ENCODE data around the gene CDKN1A.

Gene CDKN1A

DNA sequence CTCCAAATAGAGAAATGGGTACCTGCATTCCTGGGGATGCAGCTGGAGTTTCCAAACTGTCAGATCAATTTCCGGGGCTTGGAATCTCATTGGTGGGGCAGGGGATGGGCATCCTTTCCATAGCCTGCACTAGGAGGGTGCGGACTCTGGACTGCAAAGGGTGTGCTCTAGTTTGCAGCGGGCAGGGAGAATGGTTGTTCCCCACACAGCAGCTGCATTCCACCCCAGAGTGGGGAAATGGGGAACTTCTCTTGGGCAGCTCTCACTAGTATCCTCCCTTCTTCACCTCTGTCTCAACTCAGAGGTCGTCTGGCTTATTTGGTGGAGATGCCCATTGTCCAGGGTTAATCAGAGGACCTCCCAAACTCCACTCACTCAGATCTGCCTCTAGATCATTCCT, 34.5 kb upstream of the CDKN1A start:
- no peaks in the 10 kb centered on the region for H3K27me3 ChIP-seq (ENCODE audit: insufficient read depth, poor library complexity, severe bottlenecking)
- DNase-seq (ENCODE audit: low read depth in 1 of 2, low spot score in 1 of 2) = peak in 1 of 2 experiments; percentile 50
- TF ChIP-seq SPI1 (IDR thresholded peaks at IDR 0.05; ENCODE audit: borderline replicate concordance, low read depth) = peak; percentile 38; the same call in 1 of the 2 replicates
- no peak for TF ChIP-seq REST (IDR thresholded peaks at IDR 0.05; ENCODE audit: insufficient replicate concordance, low read depth)
- H3K27ac ChIP-seq (replicated peaks) = no peak overlapping the region
- H3K4me3 ChIP-seq (replicated peaks; ENCODE audit: insufficient read depth, low read length) = no peak overlapping the region

DNA sequence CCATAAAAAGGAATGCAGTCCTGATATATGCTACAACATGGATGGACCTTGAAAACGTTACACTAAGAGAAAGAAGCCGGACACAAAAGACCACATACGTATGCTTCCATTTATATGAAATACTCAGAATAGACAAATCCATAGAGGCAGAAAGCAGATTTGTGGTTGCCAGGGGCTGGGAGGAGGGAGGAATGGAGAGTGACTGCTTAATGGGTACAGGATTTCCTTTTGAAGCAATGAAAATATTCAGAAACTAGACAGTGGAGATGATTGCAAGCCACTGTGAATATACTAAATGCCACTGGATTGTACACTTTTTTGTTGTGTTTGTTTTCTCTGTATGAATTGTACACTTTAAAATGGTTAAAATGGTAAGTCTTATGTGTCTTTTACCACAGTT, 29.4 kb upstream of the CDKN1A start:
- Histone ChIP-seq H3K27ac (replicated peaks) (no peak overlapping the region), H3K4me3 (replicated peaks; ENCODE audit: insufficient read depth, low read length) (no peak overlapping the region), H3K27me3 (ENCODE audit: insufficient read depth, poor library complexity, severe bottlenecking) (no peaks in the 10 kb centered on the region)
- DNase-seq (ENCODE audit: low read depth in 1 of 2, low spot score in 1 of 2) = no peak
- no peak for TF ChIP-seq POLR2AphosphoS5 (IDR thresholded peaks at IDR 0.05; ENCODE audit: low read depth)
- no peak for TF ChIP-seq SPI1 (IDR thresholded peaks at IDR 0.05; ENCODE audit: borderline replicate concordance, low read depth)
- no peak for TF ChIP-seq GABPA (IDR thresholded peaks at IDR 0.05; ENCODE audit: low read depth)
- no peak for TF ChIP-seq REST (IDR thresholded peaks at IDR 0.05; ENCODE audit: insufficient replicate concordance, low read depth)
- TF ChIP-seq, protein P1, sequence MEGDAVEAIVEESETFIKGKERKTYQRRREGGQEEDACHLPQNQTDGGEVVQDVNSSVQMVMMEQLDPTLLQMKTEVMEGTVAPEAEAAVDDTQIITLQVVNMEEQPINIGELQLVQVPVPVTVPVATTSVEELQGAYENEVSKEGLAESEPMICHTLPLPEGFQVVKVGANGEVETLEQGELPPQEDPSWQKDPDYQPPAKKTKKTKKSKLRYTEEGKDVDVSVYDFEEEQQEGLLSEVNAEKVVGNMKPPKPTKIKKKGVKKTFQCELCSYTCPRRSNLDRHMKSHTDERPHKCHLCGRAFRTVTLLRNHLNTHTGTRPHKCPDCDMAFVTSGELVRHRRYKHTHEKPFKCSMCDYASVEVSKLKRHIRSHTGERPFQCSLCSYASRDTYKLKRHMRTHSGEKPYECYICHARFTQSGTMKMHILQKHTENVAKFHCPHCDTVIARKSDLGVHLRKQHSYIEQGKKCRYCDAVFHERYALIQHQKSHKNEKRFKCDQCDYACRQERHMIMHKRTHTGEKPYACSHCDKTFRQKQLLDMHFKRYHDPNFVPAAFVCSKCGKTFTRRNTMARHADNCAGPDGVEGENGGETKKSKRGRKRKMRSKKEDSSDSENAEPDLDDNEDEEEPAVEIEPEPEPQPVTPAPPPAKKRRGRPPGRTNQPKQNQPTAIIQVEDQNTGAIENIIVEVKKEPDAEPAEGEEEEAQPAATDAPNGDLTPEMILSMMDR (IDR thresholded peaks at IDR 0.05; ENCODE audit: insufficient read depth, low read length) = no peak

DNA sequence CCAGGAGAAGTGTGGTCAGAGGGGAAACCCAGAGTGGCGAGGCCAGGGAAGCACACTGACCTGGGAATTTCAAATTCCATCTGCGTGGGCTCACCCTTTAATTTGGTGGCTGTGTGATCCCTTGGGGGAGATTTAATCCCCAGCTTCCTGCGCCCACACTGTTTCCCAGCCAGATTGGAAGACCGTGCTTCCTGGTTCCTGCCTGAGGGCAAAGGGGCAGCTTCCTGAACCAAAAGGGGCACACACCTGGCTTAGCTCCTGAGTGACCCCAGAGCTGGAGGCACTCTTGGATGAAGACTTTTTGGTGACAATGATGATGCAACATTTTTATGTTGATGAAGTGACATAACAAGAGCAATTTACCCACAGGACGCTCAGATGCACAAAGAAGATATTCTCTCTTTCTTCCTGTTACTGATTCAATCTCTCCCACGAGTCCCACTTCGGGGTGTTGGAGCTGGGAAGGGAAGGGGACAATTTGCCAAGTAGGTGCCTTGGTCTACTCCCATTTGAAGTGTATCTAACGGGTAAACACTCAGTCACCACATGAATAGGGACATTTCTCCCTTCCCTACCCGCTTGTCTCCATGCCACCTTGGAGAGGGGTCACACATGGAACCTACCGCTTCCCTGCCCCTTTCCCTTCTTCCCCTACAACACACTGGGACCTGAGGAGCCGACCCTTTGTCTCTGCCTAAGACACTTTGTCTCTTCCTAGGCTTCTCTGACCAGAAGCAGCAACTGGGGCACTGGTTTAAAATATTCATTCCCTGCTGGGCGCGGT, 28.6 kb upstream of the CDKN1A start:
- no peak for TF ChIP-seq POLR2AphosphoS5 (IDR thresholded peaks at IDR 0.05; ENCODE audit: low read depth)
- no peak for TF ChIP-seq GABPA (IDR thresholded peaks at IDR 0.05; ENCODE audit: low read depth)
- TF ChIP-seq, protein P1 (IDR thresholded peaks at IDR 0.05; ENCODE audit: insufficient read depth, low read length) = no peak
- no peak for TF ChIP-seq SPI1 (IDR thresholded peaks at IDR 0.05; ENCODE audit: borderline replicate concordance, low read depth)
- no peak for TF ChIP-seq REST (IDR thresholded peaks at IDR 0.05; ENCODE audit: insufficient replicate concordance, low read depth)
- DNase-seq (ENCODE audit: low read depth in 1 of 2, low spot score in 1 of 2) = no peak
- Histone ChIP-seq H3K4me3 (replicated peaks; ENCODE audit: insufficient read depth, low read length) (no peak overlapping the region), H3K27me3 (ENCODE audit: insufficient read depth, poor library complexity, severe bottlenecking) (no peaks in the 10 kb centered on the region), H3K27ac (replicated peaks) (no peak overlapping the region)
